GM21619 (cell line): ENCODE results near the gene CRISP2.

Experiments
- ATAC-seq: cut with Tn5 transposase; IDR thresholded peaks from one replicate; pipeline ENCODE4 v1.9.1; 2021; ENCODE audit not compliant: unreplicated experiment

The CRISP2 gene

GRCh38 chr6:49662231-49662891 lies 51.0 kb downstream of the CRISP2 start:
- no peak for ATAC-seq

GRCh38 chr6:49653942-49654341 lies 59.4 kb downstream of the CRISP2 start:
- no peak for ATAC-seq

GRCh38 chr6:49653438-49653837 lies 59.9 kb downstream of the CRISP2 start:
- ATAC-seq = no peak

GRCh38 chr6:49651239-49651638 lies 62.1 kb downstream of the CRISP2 start:
- no peak for ATAC-seq

GRCh38 chr6:49649988-49650387 lies 63.4 kb downstream of the CRISP2 start:
- ATAC-seq = no peak

- no peak for ATAC-seq
Measured at GRCh38 chr6:49648036-49648435, 65.3 kb downstream of the CRISP2 start.

- ATAC-seq = no peak
Measured at GRCh38 chr6:49647476-49647875, 65.9 kb downstream of the CRISP2 start.

- ATAC-seq = no peak
Measured at GRCh38 chr6:49646942-49647341, 66.4 kb downstream of the CRISP2 start.

GRCh38 chr6:49646130-49646824 lies 67.1 kb downstream of the CRISP2 start:
- ATAC-seq = no peak

- no peak for ATAC-seq
Measured at GRCh38 chr6:49645139-49645538, 68.2 kb downstream of the CRISP2 start.
